ENCODE results near the gene KCNC3.

KCNC3 gene

GRCh38 chr19:50276370-50277063 lies 52.7 kb downstream of the KCNC3 start:
- DNase-seq (ENCODE audit: low read depth): no peak
- no peak overlapping the region for H3K4me3 ChIP-seq (ENCODE audit: low read depth, low read length)
- no peak for TF ChIP-seq CTCF (IDR thresholded peaks at IDR 0.05; ENCODE audit: insufficient read depth, low read depth, low read length, missing control alignments)

- no peak for DNase-seq (ENCODE audit: low read depth)
- TF ChIP-seq CTCF (IDR thresholded peaks at IDR 0.05; ENCODE audit: insufficient read depth, low read depth, low read length, missing control alignments): no peak
- no peak overlapping the region for H3K4me3 ChIP-seq (ENCODE audit: low read depth, low read length)
Observed at GRCh38 chr19:50275577-50276368, 53.4 kb downstream of the KCNC3 start.

DNA sequence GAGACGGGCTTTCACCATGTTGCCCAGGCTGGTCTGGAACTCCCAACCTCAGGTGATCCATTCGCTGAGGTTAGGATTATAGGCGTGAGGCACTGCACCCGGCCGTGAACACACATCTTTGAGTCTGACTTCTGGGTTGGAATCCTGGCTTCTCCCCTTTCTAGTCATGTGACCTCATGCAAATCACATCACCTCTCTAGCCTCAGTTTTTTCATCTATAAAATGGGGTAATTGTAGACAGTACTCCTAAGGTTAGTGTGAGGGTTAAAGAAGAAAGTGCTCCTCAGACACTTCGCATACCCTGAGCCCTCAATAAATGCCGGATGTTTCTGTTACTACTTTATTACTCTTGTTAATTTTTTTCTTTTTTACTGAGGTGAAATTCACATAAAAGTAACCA lies 55.4 kb downstream of the KCNC3 start:
- no peak overlapping the region for H3K4me3 ChIP-seq (ENCODE audit: low read depth, low read length)
- TF ChIP-seq CTCF (IDR thresholded peaks at IDR 0.05; ENCODE audit: insufficient read depth, low read depth, low read length, missing control alignments): no peak
- no peak for DNase-seq (ENCODE audit: low read depth)

DNA sequence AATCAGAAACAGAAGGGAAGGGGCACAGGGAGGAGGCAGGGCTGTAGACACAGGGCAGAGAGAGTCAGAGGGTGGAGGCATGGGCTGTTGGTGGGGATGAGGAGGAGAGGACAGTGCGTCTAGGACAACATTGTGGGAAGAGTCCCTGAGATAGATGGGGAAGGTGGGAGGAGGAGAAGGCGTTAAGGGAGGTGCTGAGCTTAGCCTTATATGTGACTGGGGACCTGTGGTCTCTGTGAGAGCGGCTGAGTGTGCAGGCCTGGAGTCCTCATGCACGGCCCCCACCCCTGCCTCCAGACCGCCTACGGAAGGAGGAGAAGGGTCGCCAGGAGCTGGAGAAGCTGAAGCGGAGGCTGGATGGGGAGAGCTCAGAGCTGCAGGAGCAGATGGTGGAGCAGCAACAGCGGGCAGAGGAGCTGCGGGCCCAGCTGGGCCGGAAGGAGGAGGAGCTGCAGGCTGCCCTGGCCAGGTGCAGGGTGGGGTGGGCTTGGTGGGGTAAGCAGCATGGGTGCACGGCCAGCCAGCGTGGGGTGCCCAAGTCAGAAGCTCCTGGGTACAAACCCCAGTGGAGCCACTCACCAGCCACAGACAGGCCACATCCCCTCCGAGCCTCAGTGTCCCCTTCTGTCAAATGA lies 56.8 kb downstream of the KCNC3 start:
- DNase-seq (ENCODE audit: low read depth): no peak
- TF ChIP-seq CTCF (IDR thresholded peaks at IDR 0.05; ENCODE audit: insufficient read depth, low read depth, low read length, missing control alignments): no peak
- no peak overlapping the region for H3K4me3 ChIP-seq (ENCODE audit: low read depth, low read length)

DNA sequence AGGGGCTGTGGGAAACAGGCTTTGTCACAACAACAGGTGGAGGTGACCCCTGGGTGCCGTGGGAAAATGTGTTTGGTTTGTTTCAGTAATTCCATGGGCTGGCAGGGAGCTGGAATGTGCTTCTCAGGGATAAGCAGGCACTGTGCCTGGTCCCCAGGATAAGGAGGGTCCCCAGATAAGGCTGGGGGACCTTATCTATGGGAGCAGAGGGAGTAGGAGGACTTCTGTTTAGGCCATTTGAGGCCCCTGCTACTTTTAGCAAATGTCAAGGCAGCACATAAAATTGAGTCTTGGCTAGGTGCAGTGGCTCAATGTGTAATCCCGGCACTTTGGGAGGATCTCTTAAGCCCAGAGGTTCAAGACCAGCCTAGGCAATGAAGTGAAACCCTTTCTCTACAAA lies 59.5 kb downstream of the KCNC3 start:
- DNase-seq (ENCODE audit: low read depth): no peak
- no peak overlapping the region for H3K4me3 ChIP-seq (ENCODE audit: low read depth, low read length)
- no peak for TF ChIP-seq CTCF (IDR thresholded peaks at IDR 0.05; ENCODE audit: insufficient read depth, low read depth, low read length, missing control alignments)

GRCh38 chr19:50268501-50268900 lies 60.7 kb downstream of the KCNC3 start:
- DNase-seq (ENCODE audit: low read depth): no peak
- H3K4me3 ChIP-seq (ENCODE audit: low read depth, low read length): no peak overlapping the region
- no peak for TF ChIP-seq CTCF (IDR thresholded peaks at IDR 0.05; ENCODE audit: insufficient read depth, low read depth, low read length, missing control alignments)
